Activated CD4-positive, alpha-beta T cell treated with anti-CD3 and anti-CD28 coated beads for 36 hours (primary cell): ENCODE results near the gene DTNB. TPM values are rescaled to one million over a fixed set of nuclear protein-coding genes. Genes with fewer than 3 reads are reported as not detected.

Source experiments
- ATAC-seq: fragments of 200-7000 bp; cut with Tn5 transposase; one replicate; pipeline ENCODE4 v1.10.0; 2021; ENCODE audit warnings: mild to moderate bottlenecking, moderate library complexity
- CTCF ChIA-PET: fragments of 350-600 bp; sonication (Branson Sonifier 250); formaldehyde crosslinking; loops from one replicate; lab custom pipeline; 2021; ENCODE audit warnings: antibody characterized with exemption; lab: Charles Lee
- POLR2A ChIA-PET: fragments of 350-600 bp; sonication (Branson Sonifier 250); formaldehyde crosslinking; loops from one replicate; lab custom pipeline; 2021; ENCODE audit warnings: antibody characterized with exemption, inconsistent platforms; lab: Charles Lee
- DNase-seq: peaks from one replicate; pipeline ENCODE4 v3.0.0-alpha.2; 2020
- H3K27ac Mint-ChIP-seq: one replicate; pipeline ENCODE4 v1.8.0; 2021; ENCODE audit warnings: mixed read lengths
- H3K27me3 Mint-ChIP-seq: one replicate; pipeline ENCODE4 v1.8.0; 2021; ENCODE audit warnings: mixed read lengths
- H3K36me3 Mint-ChIP-seq: one replicate; pipeline ENCODE4 v1.8.0; 2021; ENCODE audit warnings: low read depth, mixed read lengths
- H3K4me1 Mint-ChIP-seq: one replicate; pipeline ENCODE4 v1.8.0; 2021; ENCODE audit warnings: mixed read lengths
- H3K4me3 Mint-ChIP-seq: one replicate; pipeline ENCODE4 v1.8.0; 2021; ENCODE audit warnings: mild to moderate bottlenecking, moderate library complexity, mixed read lengths
- H3K9me3 Mint-ChIP-seq: one replicate; pipeline ENCODE4 v1.8.0; 2021; ENCODE audit warnings: low read depth, mixed read lengths
- intact Hi-C, 2 experiments: fragments of 100-400 bp; cut with DNase I in 1 of 2; cut with micrococcal nuclease in 1 of 2; formaldehyde crosslinking; loops; one replicate each; pipeline versions ENCODE4 v1.14.2 to v1.15.1; 2022 to 2024; cut with DNase I, micrococcal nuclease
- total RNA-seq, 2 experiments: library from RNA; stranded (reverse); gene quantifications; one replicate each; pipeline ENCODE4 v1.2.3, GENCODE V29; 2021

DTNB gene
- total RNA-seq, 2 experiments from 2014 or later: 17.1 to 33.5 TPM

DNA sequence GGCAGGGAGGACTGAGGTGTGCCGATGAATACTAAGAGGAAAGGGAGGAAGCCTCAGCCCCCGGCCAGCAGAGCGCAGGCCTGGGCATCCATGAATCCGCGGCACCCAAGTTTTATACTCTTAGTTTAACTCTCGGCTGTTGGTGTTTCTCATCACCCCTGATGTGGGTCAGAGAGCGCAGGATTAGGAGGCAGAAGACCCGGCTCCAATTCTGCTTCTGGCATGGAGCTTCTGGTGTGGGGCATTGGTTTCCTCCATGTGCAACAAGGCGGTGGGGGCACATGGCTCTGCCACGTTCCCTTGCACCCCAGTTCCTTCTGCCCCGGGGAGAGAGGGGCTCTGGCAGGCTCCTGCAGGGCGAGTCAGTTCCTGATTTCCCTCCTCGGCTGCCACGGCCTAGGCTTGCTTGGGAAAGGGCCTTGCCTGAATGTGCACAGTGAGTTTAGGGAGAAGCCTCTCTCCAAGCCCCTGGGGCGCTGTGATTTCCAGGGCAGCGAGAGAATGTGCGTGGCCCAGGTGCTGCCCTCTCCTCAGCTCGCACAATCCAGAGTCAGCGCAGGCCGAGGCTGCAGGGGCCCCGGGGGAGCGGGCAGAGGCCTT is 295.5 kb downstream of the DTNB start:
- POLR2A ChIA-PET: interaction anchor here (0.7 to 2.3 kb wide), 5 partner anchors 16 to 181 kb away, joined by 3 to 10 read pairs (median 4); no protein-coding TSS in a partner anchor
- ATAC-seq (no peak), DNase-seq (peak; percentile 7)
- intact Hi-C loops: loop anchor here (1.0 to 5.0 kb wide), 8 partner anchors 16 to 501 kb away; partner anchors contain the start of genes ASXL2 (in 1 of the 2) and DTNB (in 1 of the 2)
- peaks cover 42% of the 10 kb centered on the region for H3K4me1 Mint-ChIP-seq
- H3K27me3 Mint-ChIP-seq: no peaks in the 10 kb centered on the region
- H3K4me3 Mint-ChIP-seq: peak overlapping the region; percentile 69
- peak overlapping the region; percentile 92 for H3K27ac Mint-ChIP-seq
- CTCF ChIA-PET: interaction anchor here (0.5 to 7.9 kb wide), 12 partner anchors 9 to 183 kb away, joined by 3 to 105 read pairs (median 4); no protein-coding TSS in a partner anchor
- H3K9me3 Mint-ChIP-seq: no peaks in the 10 kb centered on the region
- no peaks in the 10 kb centered on the region for H3K36me3 Mint-ChIP-seq

GRCh38 chr2:25376750-25377621 is 296.4 kb downstream of the DTNB start:
- Mint-ChIP-seq H3K9me3 (no peaks in the 10 kb centered on the region), H3K27ac (peak overlapping the region; percentile 92), H3K36me3 (no peaks in the 10 kb centered on the region), H3K4me3 (peak overlapping the region; percentile 69), H3K4me1 (peaks cover 42% of the 10 kb centered on the region), H3K27me3 (no peaks in the 10 kb centered on the region)
- POLR2A ChIA-PET: interaction anchor here (0.7 to 2.3 kb wide), 6 partner anchors 15 to 182 kb away, joined by 3 to 10 read pairs (median 4); no protein-coding TSS in a partner anchor
- CTCF ChIA-PET: interaction anchor here (0.5 to 7.9 kb wide), 33 partner anchors 8 to 701 kb away, joined by 3 to 105 read pairs (median 4); no protein-coding TSS in a partner anchor
- ATAC-seq (peak; percentile 98), DNase-seq (peak; percentile 96)
- intact Hi-C loops: loop anchor here (1.0 to 5.0 kb wide), 12 partner anchors 15 to 502 kb away; partner anchors contain the start of genes ASXL2 (in 1 of the 2) and DTNB (in 1 of the 2)

DNA sequence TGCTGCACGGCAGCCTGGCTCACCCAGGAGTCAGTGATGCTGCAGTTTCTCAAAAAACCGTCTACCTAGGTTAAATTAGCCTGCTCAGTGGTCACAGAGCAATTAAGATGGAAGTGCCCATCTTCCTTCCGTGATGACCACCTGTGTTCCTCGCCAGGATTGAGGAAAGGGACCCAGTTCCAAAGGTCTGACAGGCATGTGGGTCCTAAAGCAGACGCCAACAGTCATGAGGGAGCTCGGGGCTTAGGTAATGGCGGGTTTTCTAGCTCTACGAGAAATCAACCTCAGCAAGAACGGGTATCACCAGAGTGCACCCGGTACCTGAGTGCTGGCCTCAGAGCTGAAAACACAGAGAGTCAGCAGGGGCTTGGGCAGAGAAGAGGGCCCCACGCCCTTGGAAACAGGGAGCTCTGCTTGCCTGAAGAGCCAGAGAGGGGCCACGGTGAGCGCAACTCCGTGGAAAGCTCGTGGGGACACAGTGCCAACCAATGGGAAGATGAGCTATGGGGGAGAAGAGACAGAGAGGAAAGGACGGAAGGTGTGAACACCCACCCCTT is 297.3 kb downstream of the DTNB start:
- H3K4me3 Mint-ChIP-seq: peak overlapping the region; percentile 47
- H3K4me1 Mint-ChIP-seq: peaks cover 44% of the 10 kb centered on the region
- no peaks in the 10 kb centered on the region for H3K9me3 Mint-ChIP-seq
- ATAC-seq: no peak
- peak; percentile 7 for DNase-seq
- H3K36me3 Mint-ChIP-seq: no peaks in the 10 kb centered on the region
- peak overlapping the region; percentile 90 for H3K27ac Mint-ChIP-seq
- POLR2A ChIA-PET: interaction anchor here (0.6 to 2.3 kb wide), 4 partner anchors 14 to 305 kb away, joined by 3 to 10 read pairs (median 4); no protein-coding TSS in a partner anchor
- CTCF ChIA-PET: interaction anchor here (0.6 to 7.9 kb wide), 24 partner anchors 8 to 464 kb away, joined by 3 to 105 read pairs (median 4); partner anchors contain the start of gene DNMT3A
- H3K27me3 Mint-ChIP-seq: no peaks in the 10 kb centered on the region
- intact Hi-C loops: loop anchor here (1.0 to 5.0 kb wide), 8 partner anchors 14 to 503 kb away; partner anchors contain the start of gene ASXL2 (in 1 of the 2)

DNA sequence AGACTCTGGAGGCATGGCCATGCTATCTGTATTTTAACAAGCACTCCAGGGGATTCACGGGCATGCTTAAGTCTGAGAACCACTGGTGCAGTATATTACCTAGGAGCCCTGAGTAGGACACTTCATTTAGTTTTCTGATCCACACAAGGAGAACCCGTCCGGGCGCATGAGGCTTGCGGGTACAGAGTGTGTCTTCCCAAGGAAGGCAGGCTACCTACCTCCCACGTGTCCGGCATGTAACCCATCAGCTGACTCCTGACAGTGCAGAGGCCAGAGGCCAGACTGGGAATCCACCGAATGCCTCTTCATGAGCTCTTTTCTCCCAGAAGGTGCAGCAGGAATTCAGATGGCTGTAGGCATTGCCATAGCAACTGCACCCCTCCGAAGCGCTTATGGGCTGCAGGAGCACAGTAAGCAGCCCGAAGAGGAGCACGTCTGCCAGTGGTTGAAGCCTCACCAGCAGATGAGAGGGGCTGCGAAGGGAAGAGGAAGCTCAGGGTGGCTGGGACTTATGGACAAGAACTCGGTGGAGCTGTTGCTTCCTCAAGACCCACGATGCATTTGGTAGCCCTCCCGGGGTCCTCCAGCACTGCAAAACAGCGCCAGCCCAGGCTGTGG is 297.9 kb downstream of the DTNB start:
- H3K36me3 Mint-ChIP-seq: no peaks in the 10 kb centered on the region
- ChIA-PET POLR2A (interaction anchor here (0.6 to 2.3 kb wide), 2 partner anchors 13 to 35 kb away, joined by 3 to 10 read pairs; no protein-coding TSS in a partner anchor), CTCF (interaction anchor here (0.6 to 7.9 kb wide), 19 partner anchors 7 to 186 kb away, joined by 3 to 105 read pairs (median 4); partner anchors contain the start of gene DNMT3A)
- no peaks in the 10 kb centered on the region for H3K27me3 Mint-ChIP-seq
- ATAC-seq: no peak
- H3K27ac Mint-ChIP-seq: no peak overlapping the region
- no peak overlapping the region for H3K4me3 Mint-ChIP-seq
- peak; percentile 4 for DNase-seq
- intact Hi-C loops: loop anchor here in 1 of 2 experiments (5.0 kb wide), 2 partner anchors 147 to 182 kb away; no protein-coding TSS in a partner anchor
- no peaks in the 10 kb centered on the region for H3K9me3 Mint-ChIP-seq
- H3K4me1 Mint-ChIP-seq: peaks cover 49% of the 10 kb centered on the region

GRCh38 chr2:25374827-25375226 is 298.6 kb downstream of the DTNB start:
- intact Hi-C loops: loop anchor here in 1 of 2 experiments (5.0 kb wide), 2 partner anchors 147 to 182 kb away; no protein-coding TSS in a partner anchor
- no peak for DNase-seq
- ChIA-PET POLR2A (no interaction called here), CTCF (interaction anchor here (0.6 to 7.9 kb wide), 5 partner anchors 11 to 187 kb away, joined by 3 to 105 read pairs (median 4); no protein-coding TSS in a partner anchor)
- no peak overlapping the region for H3K4me3 Mint-ChIP-seq
- no peaks in the 10 kb centered on the region for H3K9me3 Mint-ChIP-seq
- peaks cover 43% of the 10 kb centered on the region for H3K4me1 Mint-ChIP-seq
- no peak overlapping the region for H3K27ac Mint-ChIP-seq
- no peaks in the 10 kb centered on the region for H3K36me3 Mint-ChIP-seq
- H3K27me3 Mint-ChIP-seq: no peaks in the 10 kb centered on the region
- no peak for ATAC-seq

DNA sequence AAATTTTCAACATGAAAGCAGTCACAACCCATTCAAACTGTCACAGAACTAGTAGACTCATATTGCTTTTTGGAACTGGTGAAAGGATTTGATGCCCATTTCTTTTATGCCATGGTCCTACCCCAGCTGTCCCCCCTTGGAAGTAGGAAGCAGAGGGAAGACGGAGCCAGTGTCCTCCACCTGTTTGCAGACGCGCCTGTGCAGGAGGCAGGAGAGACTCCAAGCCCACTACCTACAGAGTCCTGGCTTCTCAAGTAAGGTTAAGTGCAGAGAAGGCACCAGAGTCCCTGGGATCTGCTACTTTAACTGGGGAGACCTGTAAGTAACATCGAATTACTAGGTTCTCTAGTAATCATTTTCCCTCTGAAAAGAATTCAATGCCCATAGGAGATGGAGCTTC is 299.0 kb downstream of the DTNB start:
- intact Hi-C loops: no loop called here
- Mint-ChIP-seq H3K36me3 (no peaks in the 10 kb centered on the region), H3K27ac (no peak overlapping the region), H3K27me3 (no peaks in the 10 kb centered on the region), H3K4me1 (peaks cover 40% of the 10 kb centered on the region), H3K4me3 (no peak overlapping the region), H3K9me3 (no peaks in the 10 kb centered on the region)
- CTCF ChIA-PET: interaction anchor here (2.2 to 7.9 kb wide), 2 partner anchors 11 kb away, joined by 4 to 105 read pairs; no protein-coding TSS in a partner anchor
- DNase-seq: peak; percentile 2
- no peak for ATAC-seq
- POLR2A ChIA-PET: no interaction called here

GRCh38 chr2:25373269-25373981 is 300.0 kb downstream of the DTNB start:
- CTCF ChIA-PET: interaction anchor here (1.0 to 7.9 kb wide), 3 partner anchors 10 to 31 kb away, joined by 3 to 105 read pairs (median 4); no protein-coding TSS in a partner anchor
- no peak overlapping the region for H3K27ac Mint-ChIP-seq
- POLR2A ChIA-PET: interaction anchor here (0.5 kb wide), 1 partner anchor 19 kb away, joined by 3 read pairs; no protein-coding TSS in a partner anchor
- DNase-seq: peak; percentile 3
- ATAC-seq: no peak
- no peak overlapping the region for H3K4me3 Mint-ChIP-seq
- H3K4me1 Mint-ChIP-seq: peaks cover 30% of the 10 kb centered on the region
- intact Hi-C loops: no loop called here
- no peaks in the 10 kb centered on the region for H3K27me3 Mint-ChIP-seq
- no peaks in the 10 kb centered on the region for H3K36me3 Mint-ChIP-seq
- no peaks in the 10 kb centered on the region for H3K9me3 Mint-ChIP-seq

GRCh38 chr2:25372405-25373268 is 300.7 kb downstream of the DTNB start:
- H3K4me3 Mint-ChIP-seq: no peak overlapping the region
- ChIA-PET CTCF (interaction anchor here (1.0 to 7.9 kb wide), 2 partner anchors 9 to 31 kb away, joined by 3 to 105 read pairs; no protein-coding TSS in a partner anchor), POLR2A (interaction anchor here (0.5 kb wide), 1 partner anchor 19 kb away, joined by 3 read pairs; no protein-coding TSS in a partner anchor)
- H3K9me3 Mint-ChIP-seq: no peaks in the 10 kb centered on the region
- ATAC-seq (no peak), DNase-seq (peak; percentile 2)
- H3K27me3 Mint-ChIP-seq: no peaks in the 10 kb centered on the region
- no peak overlapping the region for H3K27ac Mint-ChIP-seq
- H3K36me3 Mint-ChIP-seq: no peaks in the 10 kb centered on the region
- H3K4me1 Mint-ChIP-seq: peaks cover 23% of the 10 kb centered on the region
- intact Hi-C loops: no loop called here
